HepG2 (cell line): ENCODE results near the gene SECTM1. TPM values are rescaled to one million over a fixed set of nuclear protein-coding genes. Genes with fewer than 3 reads are reported as not detected.

Experiments used
- ATAC-seq: fragments of 200-7000 bp; cut with Tn5 transposase; 3 replicates; pipeline ENCODE4 v1.9.1; 2020; ENCODE audit warnings: mild to moderate bottlenecking, moderate library complexity
- BruUV-seq: library from RNA; stranded (reverse); fragments of 400-500 nt; replicated peaks from 2 replicates; lab custom pipeline; 2021; lab: Mats Ljungman, UMichigan
- CTCF ChIA-PET: fragments of 300-600 bp; formaldehyde crosslinking; extraction: SDS; loops from one replicate; lab custom pipeline; 2021; ENCODE audit warnings: low total read pairs, inconsistent platforms, low intra/inter-chr PET ratio; lab: Yijun Ruan, JAX
- POLR2A ChIA-PET: fragments of 350-600 bp; sonication (Branson Sonifier 250); formaldehyde crosslinking; loops from one replicate; lab custom pipeline; 2020; ENCODE audit warnings: antibody characterized with exemption, inconsistent platforms; lab: Yijun Ruan, JAX
- DNase-seq: peaks from one replicate; pipeline ENCODE4 v3.0.0-alpha.2; 2015; ENCODE audit warnings: low spot score
- FAIRE-seq: peaks from 3 replicates; lab custom pipeline; 2011; peaks lifted over from hg19 to GRCh38; lab: Jason Lieb, UNC
- H2AFZ ChIP-seq: one replicate; pipeline ENCODE4 v1.6.1; 2011; ENCODE audit warnings: low read length, inconsistent platforms
- H3K27ac ChIP-seq: fragments of 300-600 bp; 3 replicates; pipeline ENCODE4 v1.8.0; 2011; ENCODE audit warnings: mixed run types, mild to moderate bottlenecking, mixed read lengths, low read length, inconsistent platforms; ENCODE audit not compliant: insufficient read depth; ENCODE audit errors: extremely low read length
- H3K27me3 ChIP-seq, 2 experiments: fragments of 200-600 bp in 1 of 2; 2 replicates in 1 of 2; 3 replicates in 1 of 2; pipeline versions ENCODE4 v1.6.0 to v1.8.0; 2011; ENCODE audit warnings: low read length in 2 of 2, mild to moderate bottlenecking in 2 of 2, moderate library complexity in 2 of 2, inconsistent platforms in 1 of 2; ENCODE audit not compliant: insufficient read depth in 2 of 2, control insufficient read depth in 1 of 2
- H3K36me3 ChIP-seq, 2 experiments: fragments of 200-600 bp in 1 of 2; replicated peaks in 1 of 2; 2 replicates in 1 of 2; 3 replicates in 1 of 2; pipeline versions ENCODE4 v1.5.1 to v1.8.0; 2011; ENCODE audit warnings: low read length in 2 of 2, inconsistent platforms in 1 of 2; ENCODE audit not compliant: insufficient read depth in 2 of 2, control insufficient read depth in 1 of 2
- H3K4me1 ChIP-seq: 2 replicates; pipeline ENCODE4 v1.5.1; 2012; ENCODE audit warnings: low read length, inconsistent platforms; ENCODE audit not compliant: insufficient read depth
- H3K4me2 ChIP-seq: 2 replicates; pipeline ENCODE4 v1.6.0; 2011; ENCODE audit warnings: low read depth, low read length, inconsistent platforms
- H3K4me3 ChIP-seq, 3 experiments: fragments of 200-600 bp in 1 of 3; sonication (generic), shearing (Covaris generic) in 1 of 3; replicated peaks in 1 of 3; 2 replicates each; pipeline ENCODE4 v1.5.1; 2011 to 2016; ENCODE audit warnings: low read length in 3 of 3, inconsistent platforms in 2 of 3, low read depth in 2 of 3, mild to moderate bottlenecking in 2 of 3, control low read depth in 1 of 3, mixed read lengths in 1 of 3; ENCODE audit not compliant: insufficient read depth in 1 of 3
- H3K79me2 ChIP-seq: one replicate; pipeline ENCODE4 v1.6.1; 2011; ENCODE audit warnings: low read length, inconsistent platforms; ENCODE audit not compliant: insufficient read depth
- H3K9ac ChIP-seq: 2 replicates; pipeline ENCODE4 v1.6.0; 2011; ENCODE audit warnings: mild to moderate bottlenecking, low read depth, low read length, inconsistent platforms; ENCODE audit not compliant: insufficient read depth
- H3K9me3 ChIP-seq: 2 replicates; pipeline ENCODE4 v1.5.1; 2012; ENCODE audit warnings: mild to moderate bottlenecking, low read length
- H4K20me1 ChIP-seq: 2 replicates; pipeline ENCODE4 v1.6.0; 2011; ENCODE audit warnings: inconsistent platforms, mild to moderate bottlenecking, low read length, moderate library complexity; ENCODE audit not compliant: insufficient read depth
- AGO1 ChIP-seq: fragments of 200-400 bp; formaldehyde crosslinking; IDR thresholded peaks from 2 replicates; pipeline ENCODE4 v1.6.1; 2017; ENCODE audit warnings: mild to moderate bottlenecking, low read depth, low read length, moderate library complexity; ENCODE audit not compliant: poor library complexity, severe bottlenecking
- FOXA1 ChIP-seq, 2 experiments: fragments of 450-650 bp in 1 of 2; sonication (generic) in 1 of 2; formaldehyde crosslinking in 1 of 2; IDR thresholded peaks; 2 replicates each; pipeline versions ENCODE4 v1.4.0 to v1.6.1; 2016 to 2020; ENCODE audit warnings: missing genetic modification reagents in 1 of 2
- GMEB2 ChIP-seq: IDR thresholded peaks from 2 replicates; pipeline ENCODE4 v1.6.1; 2016; ENCODE audit warnings: missing biosample characterization, missing genetic modification reagents, low read depth
- MZF1 ChIP-seq: sonication (generic); formaldehyde crosslinking; IDR thresholded peaks from 2 replicates; pipeline ENCODE4 v1.8.1; 2023; ENCODE audit warnings: mild to moderate bottlenecking, missing genetic modification reagents, borderline replicate concordance
- NCOA1 ChIP-seq: sonication (generic); formaldehyde crosslinking; IDR thresholded peaks from 2 replicates; pipeline ENCODE4 v1.9.0; 2021; ENCODE audit warnings: missing genetic modification reagents
- SAP130 ChIP-seq: IDR thresholded peaks from 2 replicates; pipeline ENCODE4 v1.6.1; 2016; ENCODE audit warnings: low read depth
- SOX5 ChIP-seq: IDR thresholded peaks from 2 replicates; pipeline ENCODE4 v1.6.1; 2016; ENCODE audit warnings: borderline replicate concordance
- TEAD2 ChIP-seq: sonication (generic); formaldehyde crosslinking; IDR thresholded peaks from 2 replicates; pipeline ENCODE4 v1.9.0; 2021; ENCODE audit warnings: missing genetic modification reagents
- TEF ChIP-seq: sonication (generic); formaldehyde crosslinking; IDR thresholded peaks from 2 replicates; pipeline ENCODE4 v1.5.0; 2020; ENCODE audit warnings: missing genetic modification reagents
- TRIM24 ChIP-seq: sonication (generic); formaldehyde crosslinking; IDR thresholded peaks from 2 replicates; pipeline ENCODE4 v1.8.0; 2022; ENCODE audit warnings: mild to moderate bottlenecking, missing genetic modification reagents
- ZBTB39 ChIP-seq: sonication (generic); formaldehyde crosslinking; IDR thresholded peaks from 2 replicates; pipeline ENCODE4 v1.5.0; 2020; ENCODE audit warnings: missing genetic modification reagents
- ZNF160 ChIP-seq: sonication (generic); formaldehyde crosslinking; IDR thresholded peaks from 2 replicates; pipeline ENCODE4 v1.8.0; 2022; ENCODE audit warnings: mild to moderate bottlenecking, inconsistent platforms, missing genetic modification reagents
- ZNF260 ChIP-seq: sonication (generic); formaldehyde crosslinking; IDR thresholded peaks from 2 replicates; pipeline ENCODE4 v1.4.0; 2020; ENCODE audit warnings: missing genetic modification reagents, low read depth, mild to moderate bottlenecking, borderline replicate concordance
- ZNF891 ChIP-seq: sonication (generic); formaldehyde crosslinking; IDR thresholded peaks from 2 replicates; pipeline ENCODE4 v1.5.0; 2020; ENCODE audit warnings: mild to moderate bottlenecking, missing genetic modification reagents
- WGBS: methylation state at CpG from one replicate; pipeline ENCODE4 v1.1.6; 2017; ENCODE audit warnings: low lambda C conversion rate; 5-methylcytosine and 5-hydroxymethylcytosine counted together
- in situ Hi-C: cut with HindIII; loops from 2 replicates; pipeline ENCODE4 v1.10.0; 2017; ENCODE audit warnings: low pct_unique_long_range_greater_than_20kb; ENCODE audit not compliant: extremely low pct_ligation_motif_present
- intact Hi-C: fragments of 100-400 bp; cut with micrococcal nuclease; formaldehyde crosslinking; loops from one replicate; pipeline ENCODE4 v1.10.0; 2022; ENCODE audit not compliant: unreplicated experiment
- polyA plus RNA-seq, 8 experiments: library from polyadenylated mRNA; depleted of rRNA in 3 of 8; stranded (reverse) in 7 of 8; unstranded in 1 of 8; fragments of >200 nt; fragmentation: Illumina TruSeq in 4 of 8; extraction: Trizol in 4 of 8; gene quantifications; 2 replicates each; pipeline versions ENCODE4 v1.2.1 to v1.2.3, GENCODE V29; 2011 to 2016; ENCODE audit warnings: low read depth in 4 of 8, missing spikeins in 1 of 8, mixed read lengths in 1 of 8; ENCODE audit not compliant: insufficient read depth in 1 of 8
- total RNA-seq, 5 experiments: library from RNA; depleted of rRNA; stranded (reverse); fragments of >200 nt; fragmentation: Illumina TruSeq; extraction: Trizol; gene quantifications; 2 replicates each; pipeline ENCODE4 v1.2.3, GENCODE V29; 2016; ENCODE audit warnings: low read depth in 1 of 5

The SECTM1 gene
- total and polyA plus RNA-seq, 2 of the 13 experiments (the other 11 are each of a cell fraction or from before 2014, with no cell fraction given) = 3.5 to 5.3 TPM

- Histone ChIP-seq H3K4me2 (peak overlapping the region; percentile 81), H3K9me3 (no peaks in the 10 kb centered on the region), H3K27ac (peak overlapping the region; percentile 63), H3K79me2 (peaks cover 3% of the 10 kb centered on the region), H3K9ac (no peak overlapping the region), H3K4me1 (peaks cover 82% of the 10 kb centered on the region), H4K20me1 (no peaks in the 10 kb centered on the region), H2AFZ (no peak overlapping the region), H3K36me3 (no peaks in the 10 kb centered on the region), H3K4me3 (peak overlapping the region; percentile 22 to 71 (median 55); a peak in 3 of 6 replicates), H3K27me3 (no peaks in the 10 kb centered on the region; a peak in 1 of 5 replicates)
- no peak for DNase-seq
- WGBS = 95% methylated on average over 27 of the region's 35 CpGs
- ATAC-seq = no peak
- BruUV-seq = no TSS peak
- ChIA-PET POLR2A (interaction anchor here (0.9 to 20.8 kb wide), 6 partner anchors 9 to 76 kb away, joined by 3 to 270 read pairs (median 4); no protein-coding TSS in a partner anchor), CTCF (no interaction called here)
- no peak for FAIRE-seq
- in situ Hi-C loops (loop anchor here (5.0 kb wide), 1 partner anchor 77 kb away; no protein-coding TSS in a partner anchor), intact Hi-C loops (loop anchor here (2.0 kb wide), 1 partner anchor 19 kb away; no protein-coding TSS in a partner anchor)
- TF ChIP-seq ZNF260 (CRISPR knock-in tag) = no peak
- peak; percentile 65 for TF ChIP-seq AGO1
- peak; percentile 77; the same call in 1 of the 2 replicates for TF ChIP-seq TRIM24 (CRISPR knock-in tag)
- TF ChIP-seq ZNF160 (CRISPR knock-in tag) = peak; percentile 0; the same call in 1 of the 2 replicates
- TF ChIP-seq NCOA1 = no peak
- no peak for TF ChIP-seq SOX5 (CRISPR knock-in tag)
- TF ChIP-seq MZF1 (CRISPR knock-in tag) = no peak
- TF ChIP-seq ZBTB39 (CRISPR knock-in tag) = peak; percentile 82; the same call in 1 of the 2 replicates
- TF ChIP-seq SAP130 (CRISPR knock-in tag) = no peak
- TF ChIP-seq TEF = no peak
- TF ChIP-seq TEAD2 (CRISPR knock-in tag) = no peak
- TF ChIP-seq GMEB2 (CRISPR knock-in tag) = no peak
- no peak for TF ChIP-seq FOXA1 (IDR thresholded peaks at IDR 0.05)
- TF ChIP-seq FOXA1 (CRISPR knock-in tag; IDR thresholded peaks at IDR 0.05) = 0 out of 2 replicates have a peak, but pooled peaks have one; percentile 3
- TF ChIP-seq ZNF891 (CRISPR knock-in tag) = no peak
Measured at GRCh38 chr17:82319619-82320062, 13.9 kb downstream of the SECTM1 start.
